NB4 (cell line): ENCODE measurements around the gene ZNF780A.
A peak's percentile ranks its signal among the peaks of the same experiment; 100 is the strongest.

Experiments used
- DNase-seq: peaks from one replicate; pipeline ENCODE4 v3.0.0; 2010; ENCODE audit warnings: low read depth
- H3K4me3 ChIP-seq: one replicate; pipeline ENCODE4 v1.5.1; 2011; ENCODE audit warnings: mild to moderate bottlenecking, low read depth, low read length, moderate library complexity
- CTCF ChIP-seq: IDR thresholded peaks from one replicate; pipeline ENCODE4 v1.5.1; 2012; ENCODE audit warnings: low read depth, low read length
- MAX ChIP-seq: IDR thresholded peaks from 2 replicates; pipeline ENCODE4 v1.6.1; 2011; ENCODE audit warnings: low read depth, low read length
- MYC ChIP-seq: IDR thresholded peaks from 2 replicates; pipeline ENCODE4 v1.6.1; 2011; ENCODE audit warnings: low read depth, low read length
- POLR2A ChIP-seq: IDR thresholded peaks from 2 replicates; pipeline ENCODE4 v1.6.1; 2011; ENCODE audit warnings: mild to moderate bottlenecking; ENCODE audit not compliant: insufficient read length; ENCODE audit errors: extremely low read depth

Gene ZNF780A

GRCh38 chr19:40089462-40089861, 1.3 kb downstream of the ZNF780A start:
- DNase-seq, result no peak
- TF ChIP-seq MAX, result no peak
- no peak for TF ChIP-seq POLR2A
- no peak for TF ChIP-seq CTCF
- TF ChIP-seq MYC, result no peak

GRCh38 chr19:40088299-40089047, 2.3 kb downstream of the ZNF780A start:
- TF ChIP-seq MYC (no peak), MAX (no peak), POLR2A (no peak), CTCF (no peak)
- DNase-seq, result no peak
- H3K4me3 ChIP-seq, result no peak overlapping the region

More at GRCh38 chr19:40089462-40089861, 1.3 kb downstream of the ZNF780A start:
- peak overlapping the region; percentile 83 for H3K4me3 ChIP-seq

GRCh38 chr19:40084948-40085347, 5.8 kb downstream of the ZNF780A start:
- H3K4me3 ChIP-seq, result no peak overlapping the region
- TF ChIP-seq MAX (no peak), CTCF (no peak), MYC (no peak), POLR2A (no peak)
- no peak for DNase-seq

GRCh38 chr19:40081411-40081810, 9.3 kb downstream of the ZNF780A start:
- TF ChIP-seq CTCF (no peak), MAX (no peak), MYC (no peak), POLR2A (no peak)
- H3K4me3 ChIP-seq, result no peak overlapping the region
- no peak for DNase-seq

GRCh38 chr19:40080289-40080688, 10.5 kb downstream of the ZNF780A start:
- no peak for DNase-seq
- H3K4me3 ChIP-seq, result no peak overlapping the region
- no peak for TF ChIP-seq CTCF

GRCh38 chr19:40078377-40078776, 12.4 kb downstream of the ZNF780A start:
- H3K4me3 ChIP-seq, result no peak overlapping the region
- no peak for DNase-seq
- TF ChIP-seq CTCF (no peak), POLR2A (no peak), MYC (no peak), MAX (no peak)
